Activated CD4-positive, alpha-beta T cell treated with anti-CD3 and anti-CD28 coated beads, Interleukin-2, Interleukin-6, amounts not matched to agents 100 ng/mL and 50 ng/mL, durations not matched to agents 16 hours and 8 hours (primary cell): ENCODE data around the gene EEF1E1.

Experiments used
- DNase-seq: peaks from one replicate; pipeline ENCODE4 v3.0.0-alpha.2; 2020

The EEF1E1 gene

DNA sequence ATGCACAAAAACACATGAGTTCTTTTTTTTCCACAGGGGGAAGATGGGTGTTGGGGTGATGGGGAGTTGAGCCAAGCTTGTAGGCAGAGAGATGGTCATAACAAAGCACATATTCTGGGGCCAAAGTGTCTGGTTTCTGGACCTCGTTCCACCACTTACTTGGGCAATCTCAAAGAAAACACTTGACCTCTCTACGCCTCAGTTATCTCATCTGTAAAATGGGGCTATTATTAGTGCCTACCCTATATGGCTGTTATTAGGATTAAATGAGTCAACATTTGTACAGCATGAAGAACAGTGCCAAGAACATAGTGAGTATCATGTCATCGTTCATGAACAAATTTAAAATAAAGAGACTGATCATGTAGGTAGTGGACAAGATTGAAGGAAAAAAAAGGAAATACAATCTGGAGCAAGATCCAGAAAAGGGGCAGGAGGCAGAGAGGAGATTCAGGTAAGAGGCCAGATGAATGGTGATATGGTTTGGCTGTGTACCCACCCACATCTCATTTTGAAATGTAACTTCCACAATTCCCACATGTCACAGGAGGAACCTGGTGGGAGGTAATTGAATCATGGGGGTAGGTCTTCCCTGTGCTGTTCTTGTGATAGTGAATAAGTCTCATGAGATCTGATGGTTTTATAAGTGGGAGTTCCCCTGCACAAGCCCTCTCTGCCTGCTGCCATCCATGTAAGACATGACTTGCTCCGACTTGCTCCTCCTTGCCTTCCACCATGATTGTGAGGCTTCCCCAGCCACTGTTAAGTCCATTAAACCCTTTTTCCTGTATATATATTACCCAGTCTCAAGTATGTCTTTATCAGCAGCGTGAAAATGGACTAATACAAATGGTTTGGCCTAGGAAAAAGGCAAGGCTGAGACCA lies 14.2 kb downstream of the EEF1E1 start:
- no peak for DNase-seq

- DNase-seq = peak; percentile 58
These were observed 15.5 kb downstream of the EEF1E1 start for GRCh38 chr6:8086755-8087306.

DNA sequence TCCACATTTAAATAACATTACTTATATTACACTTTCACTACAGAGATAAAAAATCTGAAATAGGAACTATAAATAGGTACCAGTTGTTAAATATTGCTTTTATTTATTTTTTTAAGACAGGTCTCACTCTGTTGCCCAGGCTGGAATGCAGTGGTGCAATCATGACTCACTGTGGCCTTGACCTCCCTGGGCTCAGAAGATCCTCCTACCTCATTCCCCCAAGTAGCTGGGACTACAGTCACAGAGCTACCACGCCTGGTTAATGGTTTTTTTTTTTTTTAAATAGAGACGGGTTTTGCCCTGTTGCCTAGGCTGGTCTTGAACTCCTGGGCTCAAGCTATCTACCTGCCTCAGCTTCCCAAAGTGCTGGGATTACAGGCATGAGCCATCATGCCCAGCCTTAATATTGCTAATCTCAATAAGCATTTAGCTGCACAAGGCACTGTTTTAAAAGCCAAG lies 17.3 kb downstream of the EEF1E1 start:
- DNase-seq = no peak

DNA sequence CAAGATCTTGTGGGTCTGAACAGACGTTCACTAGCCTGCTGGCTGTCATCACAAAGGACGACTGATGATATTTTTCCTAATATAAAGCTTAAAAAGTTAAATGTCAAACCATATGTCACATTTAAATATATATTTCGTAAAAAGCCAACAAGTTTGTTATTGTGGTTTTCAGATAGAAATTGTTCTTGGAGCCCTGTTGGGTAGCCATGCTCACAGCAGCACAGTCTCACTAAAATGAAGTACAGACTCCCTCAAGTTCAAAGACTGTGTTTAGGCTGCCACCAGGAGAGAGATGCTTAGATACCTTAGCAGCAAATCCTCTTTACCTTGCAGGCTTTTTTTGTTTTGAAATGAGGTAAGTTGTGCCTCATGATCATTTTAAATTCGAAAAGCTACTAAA lies 17.8 kb downstream of the EEF1E1 start:
- no peak for DNase-seq

DNA sequence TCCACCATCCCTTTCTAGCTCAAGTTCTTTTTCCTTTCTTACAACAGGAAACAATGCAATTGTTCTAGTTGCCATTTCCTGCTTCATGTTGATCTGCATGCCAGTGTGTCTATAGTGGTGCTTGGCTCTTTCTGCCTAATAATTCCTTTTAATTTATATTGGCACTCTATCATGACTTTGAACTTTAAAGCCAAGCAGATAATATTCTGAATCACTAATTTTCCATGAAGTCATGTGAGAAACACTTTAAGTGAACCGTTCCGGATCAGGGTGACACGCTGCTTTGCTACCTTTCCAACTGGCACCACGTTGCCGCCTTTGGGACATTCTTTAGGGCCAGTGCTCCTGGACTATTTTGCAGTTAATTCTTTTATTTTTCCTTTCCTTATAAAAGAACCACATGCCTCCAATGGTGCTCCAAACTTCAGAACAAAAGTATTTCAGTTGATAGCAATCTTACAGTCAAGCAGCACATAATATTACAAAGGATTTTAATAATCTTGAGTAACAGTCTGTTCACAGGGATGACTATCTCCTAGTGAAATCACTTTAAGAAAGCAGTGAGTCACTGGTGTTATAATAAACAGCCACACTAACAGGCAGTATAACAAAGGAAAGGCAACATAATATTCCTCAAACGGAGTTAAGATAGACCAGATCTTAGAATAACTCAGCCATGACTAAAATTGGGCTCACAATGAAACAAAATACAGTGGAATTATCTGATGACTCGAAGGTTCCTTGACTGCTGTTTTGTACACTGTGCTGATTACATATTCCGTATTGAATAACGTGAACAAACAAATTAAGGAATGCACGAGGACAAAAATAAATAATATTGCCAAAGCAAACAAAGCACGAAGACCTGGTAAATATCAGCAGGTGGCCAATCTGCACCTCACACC lies 19.1 kb downstream of the EEF1E1 start:
- no peak for DNase-seq

- no peak for DNase-seq
These were observed 19.8 kb downstream of the EEF1E1 start for GRCh38 chr6:8082572-8082953.

- DNase-seq = no peak
These were observed 21.8 kb downstream of the EEF1E1 start for GRCh38 chr6:8080362-8081151.

GRCh38 chr6:8079126-8079525 lies 23.2 kb downstream of the EEF1E1 start:
- DNase-seq = no peak

- no peak for DNase-seq
These were observed 24.4 kb downstream of the EEF1E1 start for GRCh38 chr6:8077991-8078390.

DNA sequence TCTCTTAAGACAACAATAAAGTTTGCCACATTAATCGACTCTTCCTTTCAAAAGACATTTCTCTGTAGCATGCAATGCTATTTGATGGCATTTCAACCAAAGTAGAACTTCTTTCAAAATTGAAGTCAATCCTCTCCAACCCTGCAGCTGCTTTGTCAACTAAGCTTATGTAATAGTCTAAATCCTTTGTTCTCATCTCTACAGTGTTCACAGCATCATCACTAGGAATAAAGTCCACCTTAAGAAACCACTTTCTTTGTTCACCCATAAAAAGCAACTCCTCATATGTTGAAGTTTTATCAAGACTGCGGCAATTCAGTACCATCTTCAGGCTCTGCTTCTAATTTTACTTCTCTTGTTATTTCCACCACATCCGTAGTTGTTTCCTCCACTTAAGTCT lies 26.6 kb downstream of the EEF1E1 start:
- no peak for DNase-seq

GRCh38 chr6:8075185-8075584 lies 27.2 kb downstream of the EEF1E1 start:
- no peak for DNase-seq

GRCh38 chr6:8074213-8074612 lies 28.1 kb downstream of the EEF1E1 start:
- no peak for DNase-seq

DNA sequence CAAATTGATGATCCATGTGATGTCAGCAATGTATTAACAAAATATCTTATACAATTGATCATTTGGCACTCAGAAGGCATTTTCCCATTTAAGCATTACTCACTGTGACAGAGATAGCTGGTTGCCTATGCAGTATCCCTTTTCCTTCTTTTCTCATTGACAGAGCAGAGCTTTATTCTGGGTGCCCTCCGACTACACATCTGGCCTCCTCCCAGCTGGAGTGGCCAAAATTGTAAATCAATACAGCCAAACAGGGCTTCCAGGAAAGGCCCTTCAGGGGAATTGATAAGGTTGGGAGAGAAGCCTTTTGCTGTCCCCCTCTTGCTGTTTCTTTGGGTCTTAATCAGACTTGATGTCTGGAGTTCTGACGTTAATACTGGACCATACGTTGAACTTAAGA lies 28.6 kb downstream of the EEF1E1 start:
- DNase-seq = no peak

DNA sequence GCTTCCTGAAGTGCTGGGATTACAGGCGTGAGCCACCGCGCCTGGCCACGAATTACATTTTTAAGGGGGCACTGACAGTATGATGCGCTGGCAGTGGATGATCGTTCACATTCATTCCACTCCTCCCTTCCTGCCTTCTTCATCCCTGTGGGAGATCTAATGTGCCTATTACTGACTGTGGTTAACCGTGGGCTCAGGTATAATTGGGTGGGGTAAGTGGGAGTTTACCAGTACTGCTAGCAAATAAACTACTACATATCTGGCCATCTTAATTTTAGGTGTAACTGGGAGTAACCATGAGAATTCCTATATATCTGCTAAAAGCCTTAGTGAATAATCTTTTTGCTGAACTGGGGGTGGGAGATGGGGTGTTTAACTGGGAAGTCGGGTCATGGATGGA lies 31.6 kb downstream of the EEF1E1 start:
- DNase-seq = no peak

GRCh38 chr6:8069631-8070284 lies 32.6 kb downstream of the EEF1E1 start:
- DNase-seq = no peak

GRCh38 chr6:8069151-8069550 lies 33.2 kb downstream of the EEF1E1 start:
- no peak for DNase-seq

- DNase-seq = peak; percentile 19
These were observed 36.2 kb downstream of the EEF1E1 start for GRCh38 chr6:8066108-8066507.

GRCh38 chr6:8065519-8065911 lies 36.8 kb downstream of the EEF1E1 start:
- DNase-seq = peak; percentile 74

GRCh38 chr6:8064638-8065518 lies 37.5 kb downstream of the EEF1E1 start:
- peak; percentile 6 for DNase-seq

- DNase-seq = peak; percentile 97
These were observed 38.3 kb downstream of the EEF1E1 start, which contains the start of gene BLOC1S5 for GRCh38 chr6:8063761-8064637. Gene BLOC1S5 (minus strand): TSS chr6:8064389. CDS start chr6:8064376, 13 bp downstream.
